ENCODE results near the gene BICDL1.

Gene BICDL1

DNA sequence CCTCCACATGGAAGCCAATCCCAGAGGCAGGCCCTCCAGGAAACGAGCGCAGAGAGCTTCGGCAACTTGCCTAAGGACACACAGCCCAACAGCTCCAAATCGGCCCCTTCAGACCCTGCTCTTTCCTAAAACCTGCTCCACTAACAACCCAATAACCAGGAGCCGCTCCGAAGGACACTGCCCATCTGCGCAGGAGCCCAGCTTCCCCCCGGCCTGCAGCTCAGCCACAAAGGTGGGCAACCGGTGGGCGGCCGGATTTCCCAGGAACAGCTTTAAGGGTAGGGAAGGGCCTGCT lies 114.0 kb downstream of the BICDL1 start:
- DNase-seq: no peak

DNA sequence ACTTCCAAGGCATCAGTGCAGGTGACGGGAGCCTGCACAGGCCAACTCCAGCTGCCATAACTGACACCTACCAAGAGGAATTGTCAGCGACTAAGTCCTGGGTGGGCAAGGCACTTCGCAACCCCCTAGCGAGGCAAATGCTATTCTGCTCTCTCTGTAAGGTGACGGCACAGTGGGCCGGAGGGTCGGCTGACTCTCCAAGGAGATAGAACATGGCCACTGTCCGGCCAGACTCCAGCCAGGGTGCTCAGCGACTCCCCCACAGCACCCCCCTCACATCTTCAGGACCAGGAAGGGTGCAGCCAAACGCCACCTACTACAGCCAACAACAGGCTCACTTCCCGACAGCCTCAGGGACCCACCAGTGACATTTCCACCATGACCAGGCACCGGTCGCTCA lies 114.3 kb downstream of the BICDL1 start:
- DNase-seq: no peak

DNA sequence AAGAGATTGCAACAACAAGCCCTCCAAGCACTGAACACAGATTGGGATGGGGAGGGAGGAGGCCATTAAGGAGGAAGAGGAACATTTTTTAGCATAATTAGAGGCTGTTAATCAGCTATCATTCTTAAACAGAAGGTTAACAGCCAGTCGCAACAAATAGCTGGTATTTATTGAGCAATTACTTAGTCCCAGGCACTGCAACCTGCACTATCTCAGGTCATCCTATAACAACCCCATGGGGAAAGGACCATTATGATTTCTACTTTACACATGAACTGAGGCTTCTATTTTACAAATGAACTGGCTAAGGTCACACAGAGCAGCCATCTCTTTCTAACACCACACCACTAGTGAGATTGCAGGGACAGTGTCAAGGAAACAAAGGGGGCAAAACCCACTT lies 117.1 kb downstream of the BICDL1 start:
- no peak for DNase-seq

DNA sequence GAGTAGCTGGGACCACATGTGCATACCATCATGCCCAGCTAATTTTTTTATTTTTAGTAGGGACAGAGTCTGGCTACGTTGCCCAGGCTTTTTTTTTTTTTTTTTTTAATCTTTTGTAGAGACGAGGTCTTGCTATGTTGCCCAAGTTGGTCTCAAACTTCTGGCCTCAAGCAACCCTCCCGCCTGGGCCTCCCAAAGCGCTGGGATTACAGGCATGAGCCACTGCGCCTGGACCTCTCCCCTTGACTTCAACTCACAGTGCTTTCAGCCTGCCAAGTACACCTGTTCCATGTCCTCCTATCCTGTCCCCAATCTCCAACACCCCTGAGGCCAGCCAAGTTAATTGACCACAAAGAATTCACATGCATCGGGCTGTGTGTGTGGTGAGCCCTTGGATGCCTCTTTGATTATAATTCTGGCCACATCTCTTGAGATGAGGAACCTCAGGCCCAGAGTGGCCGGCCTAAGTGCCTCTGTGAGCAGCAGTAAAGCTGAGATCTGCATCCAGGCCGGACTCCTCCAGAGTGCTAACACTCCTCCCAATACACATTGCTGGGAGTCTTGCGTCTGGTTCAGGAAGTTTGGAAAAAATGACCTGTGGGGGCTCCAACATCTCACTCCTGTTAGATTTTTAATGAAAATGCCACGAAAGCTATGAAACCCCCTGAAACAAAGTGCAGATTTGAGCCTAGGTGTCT lies 120.7 kb downstream of the BICDL1 start:
- DNase-seq: no peak

DNA sequence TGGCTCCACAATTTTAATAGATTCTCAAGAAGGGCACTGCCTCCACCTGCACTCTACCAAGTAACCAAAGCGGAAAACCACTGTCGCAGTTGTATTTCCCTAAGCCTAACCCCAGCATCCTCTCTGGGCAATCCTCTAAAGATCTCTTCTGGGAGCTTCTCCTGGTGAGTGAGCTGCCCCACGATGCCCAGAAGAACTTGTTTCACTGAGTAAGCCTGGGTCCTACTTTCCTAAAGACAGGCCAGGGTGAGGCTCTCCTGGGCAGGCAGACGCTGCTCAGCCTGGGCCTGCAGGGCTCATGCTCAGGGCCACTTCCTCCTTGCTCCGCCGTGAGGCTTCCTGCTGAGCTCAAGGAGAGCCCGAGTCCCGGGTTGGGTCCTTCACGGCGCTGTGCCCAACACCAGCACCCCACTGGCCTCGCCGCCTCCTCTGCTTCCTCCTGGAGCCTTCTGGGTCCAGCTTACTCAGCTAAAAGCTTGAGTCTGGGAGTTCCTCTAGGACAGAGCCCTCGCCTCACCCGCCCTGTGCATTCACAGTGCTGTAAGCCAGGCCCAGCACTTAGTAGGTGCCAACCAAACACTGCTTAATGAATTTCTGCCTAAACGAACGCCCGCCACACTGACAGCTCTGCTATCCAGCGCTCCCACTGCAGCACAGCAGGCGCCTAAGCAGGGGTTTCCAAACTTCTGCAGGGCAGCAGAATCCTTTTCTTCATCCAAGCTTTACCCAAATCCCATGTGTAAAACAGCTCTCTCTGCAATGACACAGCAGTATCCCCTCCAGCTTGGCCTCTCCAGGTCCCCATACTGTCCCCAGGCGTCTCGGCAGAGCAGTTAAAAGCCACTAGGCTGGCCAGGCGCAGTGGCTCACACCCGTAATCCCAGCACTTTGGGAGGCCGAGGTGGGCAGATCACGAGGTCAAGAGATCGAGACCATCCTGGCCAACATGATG lies 121.8 kb downstream of the BICDL1 start:
- DNase-seq: no peak

DNA sequence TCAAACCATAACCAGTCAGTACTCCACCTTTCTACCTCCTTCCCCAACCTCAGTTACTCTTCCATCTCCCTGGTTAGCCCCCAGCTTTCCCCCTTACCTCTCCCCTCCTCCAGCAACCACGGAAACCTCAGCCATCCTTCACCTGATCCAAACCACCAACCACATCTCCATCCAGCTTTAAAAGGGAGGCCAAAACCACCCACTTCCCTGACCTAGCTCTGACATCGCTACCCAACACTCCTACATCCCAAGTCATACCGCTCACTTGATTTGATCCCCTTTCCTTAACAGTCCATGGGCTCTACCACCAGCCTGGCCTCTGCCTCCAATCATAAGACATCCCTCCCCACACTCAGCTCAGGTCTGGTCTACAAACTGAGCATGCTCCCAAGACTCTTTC lies 126.0 kb downstream of the BICDL1 start:
- DNase-seq: no peak

DNA sequence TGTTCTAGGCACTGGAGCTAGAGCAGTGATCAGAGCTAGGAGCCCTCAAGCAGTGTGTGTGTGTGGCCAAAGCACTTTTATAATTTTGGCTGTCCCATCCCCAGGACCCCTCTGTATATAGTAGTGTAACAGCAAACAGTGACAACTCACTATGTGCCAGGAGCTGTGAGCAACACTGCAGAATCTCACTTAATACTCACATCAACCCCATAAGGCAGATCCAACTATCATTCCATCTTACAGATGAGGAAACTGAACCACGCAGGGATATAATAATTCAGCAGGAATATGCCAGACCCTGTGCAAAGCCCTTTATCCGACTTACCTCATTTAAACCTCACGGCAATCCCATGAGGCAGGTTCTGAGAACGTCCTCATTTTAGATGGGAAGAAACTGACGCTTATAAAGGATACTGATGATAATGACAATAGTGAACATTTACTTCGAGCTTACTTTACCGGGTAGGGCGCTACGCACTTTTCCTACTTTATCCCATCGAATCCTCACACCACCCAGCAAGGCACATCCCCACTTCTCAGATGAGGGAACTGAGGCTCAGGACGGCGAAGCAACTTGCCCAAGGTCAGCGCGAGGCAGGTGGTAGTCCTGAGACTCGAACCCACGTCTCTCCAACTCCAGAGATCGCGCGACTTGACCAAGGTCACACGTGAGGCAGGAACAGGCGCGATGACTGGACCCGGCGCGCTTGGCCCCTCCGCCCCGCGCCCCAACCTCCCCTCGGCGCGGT lies 126.8 kb downstream of the BICDL1 start:
- DNase-seq: no peak

DNA sequence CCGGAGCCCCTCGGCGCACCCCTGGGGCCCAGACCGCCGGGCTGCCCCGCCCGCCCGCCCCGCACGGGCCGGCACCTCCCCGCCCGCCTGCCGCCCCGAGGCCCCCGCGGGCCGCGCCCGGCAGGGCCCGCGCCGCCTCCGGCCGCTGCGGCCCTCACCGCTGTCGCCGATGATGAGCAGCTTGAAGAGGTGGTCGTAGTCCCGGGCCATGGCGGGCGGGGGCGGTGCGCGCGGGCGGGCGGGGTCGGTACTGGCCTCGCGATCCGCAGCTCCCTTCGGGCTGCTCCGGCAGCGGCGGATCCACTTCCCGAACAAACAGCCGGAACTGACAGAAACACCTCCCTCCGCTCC lies 127.4 kb downstream of the BICDL1 start, which contains the start of gene RAB35:
RAB35 (minus strand) TSS at position 313 of the 351 bp plus-strand sequence; CDS start at position 210, 103 bp downstream.
- no peak for DNase-seq

DNA sequence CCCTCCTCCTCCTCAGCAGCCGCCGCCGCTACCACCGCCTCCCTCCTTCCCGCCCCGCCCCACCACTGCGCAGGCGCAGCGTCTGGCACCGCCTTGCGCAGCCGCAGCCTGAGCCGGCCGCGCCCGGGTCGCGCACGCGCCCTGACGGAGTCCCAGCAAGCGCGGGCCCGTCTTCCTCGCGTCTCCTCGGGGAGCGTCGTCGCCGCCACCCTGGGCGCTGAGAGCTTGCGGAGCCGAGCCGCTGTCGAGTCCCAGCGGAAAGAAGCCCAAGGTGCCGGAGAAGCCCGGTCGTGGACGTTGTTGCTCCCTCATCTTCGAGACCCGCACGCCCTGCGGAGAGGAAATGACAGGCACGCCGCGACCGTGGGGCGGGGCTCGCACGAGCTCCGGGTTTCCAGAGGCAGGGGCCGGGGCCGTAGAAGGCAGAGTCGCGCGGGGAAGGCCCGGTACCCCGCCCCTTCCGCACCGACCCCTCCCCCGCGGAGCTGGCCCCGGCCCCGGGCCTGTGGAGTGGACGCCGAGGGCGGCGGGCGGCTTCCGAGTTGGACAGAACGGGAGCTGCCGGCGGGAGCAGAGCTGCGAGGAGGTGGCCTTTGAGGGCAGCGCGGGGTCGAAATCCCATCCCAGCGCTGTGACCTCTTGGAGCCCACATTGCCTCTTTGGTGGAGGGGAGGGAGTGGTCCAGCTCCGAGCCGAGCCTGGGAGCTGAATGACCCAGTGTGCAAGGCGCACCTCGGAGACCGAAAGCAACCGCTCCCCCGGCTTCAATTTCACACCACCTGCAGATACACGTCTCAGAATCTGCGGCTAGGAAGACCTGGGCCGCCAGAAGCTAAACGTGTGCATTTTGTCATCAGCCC lies 128.0 kb downstream of the BICDL1 start:
- peak; percentile 92 for DNase-seq

DNA sequence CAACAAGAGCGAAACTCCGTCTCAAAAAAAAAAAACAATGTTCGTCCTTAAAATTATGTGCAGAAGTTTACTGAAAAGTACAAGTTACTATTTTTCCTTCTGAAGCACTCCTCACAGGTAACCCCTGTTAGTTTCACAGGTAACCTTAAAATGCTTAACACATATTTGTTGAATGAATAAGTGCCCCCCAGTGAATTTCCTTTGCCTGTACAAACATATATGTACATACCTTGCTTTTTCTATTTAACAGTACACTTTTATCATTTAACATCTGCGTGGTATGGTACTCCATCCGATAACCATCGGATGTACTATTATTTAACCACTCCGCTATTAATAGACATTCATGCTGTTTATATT lies 128.9 kb downstream of the BICDL1 start:
- no peak for DNase-seq

DNA sequence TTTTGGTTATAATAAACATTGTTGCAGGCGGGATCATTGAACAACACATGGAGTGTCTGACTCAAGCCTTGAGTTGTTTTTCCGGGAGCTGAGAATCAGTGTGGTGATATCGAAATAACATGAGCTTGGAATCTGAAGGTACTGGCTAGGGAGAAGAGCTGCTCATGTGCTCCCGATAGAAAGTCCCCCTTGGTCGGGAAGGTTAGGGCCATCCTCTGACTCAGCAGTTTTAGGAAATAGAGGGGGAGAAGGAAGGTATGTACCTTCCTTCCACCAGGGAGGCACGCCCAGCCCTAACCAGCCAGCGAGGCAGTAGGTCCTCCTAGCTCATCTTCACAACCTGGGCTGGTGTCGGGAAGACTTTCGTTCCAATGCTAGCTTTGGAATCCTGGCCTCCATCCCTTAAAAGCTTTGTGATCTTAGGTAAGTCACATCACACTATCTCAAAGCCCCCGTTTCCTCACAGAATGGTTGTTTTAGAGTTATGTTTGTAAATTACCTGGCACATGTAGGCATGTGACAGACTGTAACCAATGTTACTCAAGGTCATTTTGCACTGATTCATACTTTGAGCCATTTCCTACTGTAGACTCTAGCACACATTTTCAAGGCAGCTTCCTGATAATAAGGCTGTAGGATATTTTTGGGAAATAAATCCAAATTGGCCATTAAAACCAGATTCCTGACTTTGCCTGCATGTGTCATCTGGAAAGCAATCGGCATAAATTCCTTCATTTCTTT lies 129.5 kb downstream of the BICDL1 start:
- DNase-seq: no peak

DNA sequence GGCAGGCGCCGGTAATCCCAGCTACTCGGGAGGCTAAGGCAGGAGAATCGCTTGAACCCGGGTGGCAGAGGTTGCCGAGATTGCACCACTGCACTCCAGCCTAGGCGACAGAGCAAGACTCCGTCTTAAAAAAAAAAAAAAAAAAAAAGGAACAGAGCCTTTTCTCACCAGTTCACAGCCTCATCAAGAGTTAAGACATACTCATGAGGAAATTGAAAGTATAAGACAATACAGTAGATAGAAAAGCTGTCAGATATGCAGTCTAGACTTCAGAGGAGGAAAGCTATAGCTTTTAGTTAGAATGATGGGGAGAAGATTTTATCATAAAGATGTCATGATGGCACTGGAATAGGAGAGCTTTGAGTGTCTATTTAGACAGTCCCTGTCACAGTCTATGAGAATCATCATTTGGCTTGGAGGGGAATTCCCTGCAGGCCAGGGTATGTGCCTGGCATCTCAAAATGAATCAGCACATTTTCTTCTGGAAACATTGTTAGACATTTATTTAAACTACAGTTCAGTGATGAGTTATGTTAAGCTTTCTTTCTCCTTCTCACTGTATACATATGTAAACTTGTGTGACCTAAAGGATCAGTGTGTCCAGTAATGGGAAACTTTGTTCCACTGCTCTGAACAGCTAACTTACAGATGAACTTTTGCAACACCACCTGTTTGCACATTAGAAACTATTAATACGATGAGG lies 130.4 kb downstream of the BICDL1 start:
- DNase-seq: no peak

DNA sequence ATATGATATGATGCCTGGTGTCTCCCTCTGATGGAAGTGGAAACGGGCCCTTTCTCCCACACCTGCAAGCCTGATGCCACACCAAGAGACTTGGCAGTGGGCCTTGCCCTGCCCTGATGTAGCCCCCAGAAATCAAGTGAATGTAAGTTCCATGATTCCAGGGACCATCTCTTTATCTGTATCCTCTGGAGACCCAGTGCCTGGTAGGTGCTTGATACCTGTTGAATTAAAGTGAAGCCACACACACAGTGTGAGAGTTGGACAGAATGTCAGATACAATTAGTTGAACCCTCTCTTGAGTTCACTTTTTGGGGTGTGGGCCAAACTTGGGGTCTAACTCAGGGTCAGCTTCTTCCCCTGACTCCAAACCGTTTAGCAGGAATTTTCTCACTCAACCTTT lies 132.3 kb downstream of the BICDL1 start:
- DNase-seq: no peak

DNA sequence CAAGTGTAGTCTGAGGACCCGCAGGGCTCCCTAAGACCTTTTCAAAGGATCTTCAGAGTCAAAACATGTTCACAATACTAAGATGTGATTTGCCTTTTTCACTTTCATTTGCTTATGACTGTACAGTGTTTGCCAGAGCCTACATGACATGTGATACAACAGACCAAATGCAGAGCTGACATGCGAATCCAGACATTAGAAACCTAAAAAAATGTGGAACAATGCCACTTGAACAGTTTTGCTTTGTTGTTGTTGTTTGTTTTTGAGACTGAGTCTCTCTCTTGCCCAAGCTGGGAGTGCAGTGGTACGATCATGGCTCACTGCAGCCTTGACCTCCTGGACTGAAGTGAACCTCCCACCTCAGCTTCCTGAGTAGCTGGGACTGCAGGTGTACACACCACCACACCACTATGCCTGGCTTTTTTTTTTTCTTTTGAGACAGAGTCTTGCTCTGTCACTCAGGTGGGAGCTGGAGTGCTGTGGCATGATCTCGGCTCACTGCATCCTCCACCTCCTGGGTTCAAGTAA lies 132.8 kb downstream of the BICDL1 start:
- no peak for DNase-seq

DNA sequence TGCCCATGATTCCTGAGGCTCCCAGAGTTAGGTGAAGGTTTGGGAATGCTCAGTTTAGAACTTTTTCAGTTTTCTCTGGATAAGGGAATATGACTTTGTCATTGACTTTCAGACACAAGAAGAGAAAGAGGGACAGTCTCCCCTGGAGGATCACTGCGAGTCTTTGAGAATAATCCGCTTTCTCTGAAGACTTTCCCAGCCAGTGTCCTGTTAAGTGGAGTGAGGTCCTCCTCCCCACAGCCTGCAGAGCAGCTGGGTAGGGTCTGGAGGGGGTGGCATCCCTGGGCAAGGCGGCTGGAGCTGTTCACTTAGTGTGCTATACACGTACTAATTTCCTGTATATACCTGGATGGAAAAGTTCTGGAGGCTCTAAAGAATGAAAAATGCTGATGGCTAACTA lies 136.0 kb downstream of the BICDL1 start:
- DNase-seq: no peak

DNA sequence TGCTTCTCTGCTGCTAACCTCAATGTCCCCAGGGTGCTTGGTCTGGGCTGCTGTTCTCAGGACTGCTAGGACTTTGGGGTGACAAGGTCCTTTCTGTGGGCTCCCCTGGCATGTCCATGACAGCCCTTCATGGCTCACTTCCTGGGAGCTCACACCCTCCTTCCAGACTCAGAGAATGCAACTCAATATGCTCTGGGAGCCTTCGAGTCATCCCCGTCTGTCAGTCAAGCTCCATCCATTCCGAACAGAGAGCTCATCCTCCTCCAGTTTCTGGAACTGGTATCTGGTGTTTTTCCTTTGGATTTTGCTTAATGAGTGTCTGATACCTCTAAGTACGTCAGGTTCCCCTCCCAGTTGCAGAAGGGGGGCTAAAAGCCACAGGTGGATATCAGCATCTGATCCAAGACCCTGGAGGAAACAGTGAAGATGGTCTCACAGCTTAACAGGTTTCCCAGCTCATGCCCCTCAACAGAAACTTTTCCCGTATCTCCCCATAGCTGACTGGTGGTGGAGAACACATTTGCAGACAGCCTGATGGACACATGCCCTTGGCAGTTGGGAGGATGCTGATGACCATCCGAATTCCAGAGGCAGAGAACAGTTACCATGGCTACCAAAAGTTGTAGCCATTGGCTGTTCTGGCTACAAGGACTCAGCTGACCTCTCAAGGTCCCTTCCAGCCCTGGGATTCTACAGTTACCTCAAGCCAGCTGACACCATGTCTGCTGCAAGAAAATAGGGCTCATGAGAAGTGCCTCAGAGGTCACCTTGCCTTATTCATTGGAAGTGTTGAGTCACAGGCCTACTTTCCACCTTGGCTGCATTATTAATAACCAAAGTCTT lies 137.0 kb downstream of the BICDL1 start:
- no peak for DNase-seq

DNA sequence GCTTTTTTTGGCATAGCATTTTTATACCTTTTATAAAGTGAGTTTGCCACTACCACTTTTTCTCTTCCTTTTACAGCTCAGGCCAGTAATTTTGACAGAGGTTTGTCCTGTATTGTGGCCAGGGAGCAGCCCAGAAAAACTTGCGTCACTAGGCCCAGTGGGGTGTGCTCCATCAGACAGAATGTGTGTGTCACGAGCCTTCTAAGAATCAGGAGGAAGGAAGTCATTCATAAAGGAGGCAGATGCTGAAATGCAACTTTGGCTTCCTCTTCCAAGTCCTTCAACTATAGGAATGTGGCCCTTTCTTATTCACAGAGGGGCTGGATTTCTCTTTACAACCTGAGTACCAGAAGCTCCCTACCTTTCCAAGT lies 137.6 kb downstream of the BICDL1 start:
- no peak for DNase-seq

DNA sequence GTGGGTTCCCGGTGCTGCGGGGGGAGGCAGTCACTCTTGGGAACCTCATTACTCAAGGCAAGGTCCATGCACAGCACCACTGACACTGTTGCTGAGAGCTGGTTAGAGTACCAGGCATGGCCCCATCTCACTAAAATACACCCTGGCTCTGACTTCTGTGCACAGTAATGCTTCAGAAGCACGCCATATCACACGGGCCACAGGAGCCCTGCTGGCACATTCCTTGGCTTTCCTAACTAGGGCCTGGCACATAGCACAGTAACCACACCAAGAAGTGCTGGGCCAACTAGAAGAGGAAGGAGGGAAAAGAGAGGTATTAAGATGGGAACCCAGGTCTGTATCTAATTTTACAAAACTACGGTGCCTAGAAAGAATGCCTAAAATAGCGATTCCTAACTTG lies 141.0 kb downstream of the BICDL1 start:
- DNase-seq: no peak

DNA sequence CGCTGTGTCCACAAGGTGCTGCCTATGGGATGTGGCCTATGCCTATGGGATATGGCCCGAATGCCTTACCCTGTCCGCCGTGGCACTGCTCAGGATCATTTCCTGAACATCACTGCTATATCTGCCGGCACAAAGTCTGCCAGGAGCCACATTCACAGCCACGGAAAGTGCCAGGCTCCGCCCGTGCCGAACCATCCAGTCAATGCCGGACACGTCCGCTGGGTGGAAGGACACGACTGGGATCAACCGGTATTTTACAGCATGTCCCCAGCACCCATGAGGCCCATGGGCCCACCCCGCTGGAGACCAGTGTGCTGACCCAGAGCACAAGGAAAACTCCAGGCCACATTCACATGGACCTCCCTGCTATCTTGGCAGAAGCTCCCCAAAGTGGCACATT lies 142.1 kb downstream of the BICDL1 start:
- DNase-seq: no peak

Data from NCI-H2029 (cell line).